ENCODE data around the gene NRBP1.
"Not testable (repeated sequence)": the region's sequence is repeated elsewhere in the genome, so short reads cannot be mapped to it uniquely, and the experiment has no call there.

NRBP1 gene

DNA sequence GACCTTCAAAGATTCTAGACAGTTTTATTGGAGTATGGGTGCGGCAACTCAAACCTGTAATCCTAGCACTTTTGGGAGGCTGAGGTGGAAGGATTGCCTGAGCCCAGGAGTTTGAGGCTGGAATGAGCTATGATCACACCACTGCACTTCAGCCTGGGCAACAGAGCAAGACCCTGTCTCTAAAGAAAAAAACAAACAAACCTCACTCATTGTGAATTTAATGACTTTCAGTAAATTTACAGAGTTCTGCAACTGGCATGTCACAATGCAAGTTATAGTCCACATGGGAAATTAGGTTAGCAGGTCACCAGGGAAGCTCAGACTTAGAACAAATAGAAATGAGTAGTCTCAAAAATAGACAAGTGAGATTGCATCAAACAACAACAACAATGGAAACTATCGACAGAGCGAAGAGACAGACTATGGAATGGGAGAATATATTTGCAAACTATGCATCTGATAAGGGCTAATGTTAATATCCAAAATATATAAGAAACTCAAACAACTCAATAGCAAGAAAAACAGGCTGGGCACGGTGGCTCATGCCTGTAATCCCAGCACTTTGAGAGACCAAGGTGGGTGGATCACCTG is 6.7 kb upstream of the NRBP1 start:
- no peak for DNase-seq (ENCODE audit: low spot score)

DNA sequence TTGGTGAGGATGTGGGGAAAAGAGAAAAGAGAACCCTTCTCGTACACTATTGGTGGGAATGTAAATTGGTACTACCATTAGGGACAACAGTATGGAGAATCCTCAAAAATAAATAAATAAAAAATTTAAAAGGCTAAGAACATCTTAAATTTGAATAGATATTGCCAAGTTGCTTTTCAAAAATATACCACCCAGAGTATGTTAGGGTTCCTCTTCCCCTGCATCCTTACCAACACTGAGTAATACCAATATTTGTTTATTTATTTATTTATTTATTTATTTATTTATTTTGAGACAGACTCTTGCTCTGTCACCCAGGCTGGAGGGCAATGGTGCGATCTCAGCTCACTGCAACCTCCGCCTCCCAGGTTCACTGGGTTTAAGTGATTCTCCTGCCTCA is 5.5 kb upstream of the NRBP1 start:
- no peak for DNase-seq (ENCODE audit: low spot score)

DNA sequence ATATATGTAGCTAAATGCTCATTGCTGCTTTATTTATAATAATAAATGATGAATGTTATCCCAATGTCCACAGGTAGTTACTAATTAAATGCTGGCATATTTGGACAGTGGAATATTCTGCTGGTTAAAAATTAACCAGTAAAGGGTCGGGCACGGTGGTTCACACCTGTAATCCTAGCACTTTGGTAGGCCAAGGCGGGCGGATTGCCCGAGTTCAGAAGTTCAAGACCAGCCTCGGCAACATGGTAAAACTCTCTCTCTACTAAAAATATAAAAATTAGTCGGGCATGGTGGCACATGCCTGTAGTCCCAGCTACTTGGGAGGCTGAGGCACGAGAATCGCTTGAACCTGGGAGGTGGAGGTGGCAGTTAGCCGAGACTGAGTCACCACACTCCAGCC is 3.4 kb upstream of the NRBP1 start:
- DNase-seq (ENCODE audit: low spot score) = not testable (repeated sequence)

DNA sequence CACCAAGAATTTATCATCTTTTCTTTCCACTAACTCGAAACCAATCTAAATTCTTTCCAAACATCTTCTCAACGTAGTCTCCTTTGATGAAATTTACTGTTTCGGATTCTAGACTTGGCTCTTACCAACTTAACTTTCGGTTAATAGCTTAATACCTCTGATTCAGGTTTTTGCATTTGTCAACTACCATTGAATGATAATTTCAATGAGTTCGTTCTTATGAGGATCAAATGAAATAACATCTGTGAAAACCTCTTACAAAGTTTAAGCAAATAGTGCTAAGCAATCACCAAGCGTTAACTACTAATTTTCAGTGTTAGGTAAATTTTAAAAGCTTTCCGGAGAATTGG is 593 bp upstream of the NRBP1 start:
- no peak for DNase-seq (ENCODE audit: low spot score)

DNA sequence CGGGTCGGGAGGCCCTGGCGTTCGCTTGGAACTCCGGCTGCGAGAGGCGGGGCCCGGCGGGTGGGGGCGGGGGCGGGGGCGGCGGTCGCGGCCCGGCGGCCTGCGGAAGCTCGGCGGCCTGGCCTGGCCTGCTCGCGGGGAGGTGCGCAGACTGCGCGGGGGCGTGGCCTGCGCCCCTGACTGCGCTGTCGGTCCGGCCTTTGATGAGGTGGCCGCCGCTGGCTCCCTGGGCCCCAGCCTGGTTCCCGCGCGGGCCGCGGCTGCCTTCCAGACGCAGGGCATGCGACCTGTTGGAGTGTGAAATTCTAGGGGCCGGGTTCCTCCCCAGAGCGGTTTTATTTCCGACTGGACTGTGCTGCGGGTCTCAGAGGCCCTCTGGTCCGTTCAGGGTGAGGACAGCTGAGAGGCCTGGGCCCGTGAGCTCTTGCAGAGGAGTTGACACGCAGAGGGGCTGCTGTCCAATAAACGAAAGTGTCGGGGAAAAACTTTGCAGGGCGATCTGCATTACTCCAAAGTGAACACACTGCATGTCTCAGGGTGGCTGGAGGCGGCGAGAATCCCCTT is 629 bp downstream of the NRBP1 start:
- DNase-seq (ENCODE audit: low spot score) = peak; percentile 97

DNA sequence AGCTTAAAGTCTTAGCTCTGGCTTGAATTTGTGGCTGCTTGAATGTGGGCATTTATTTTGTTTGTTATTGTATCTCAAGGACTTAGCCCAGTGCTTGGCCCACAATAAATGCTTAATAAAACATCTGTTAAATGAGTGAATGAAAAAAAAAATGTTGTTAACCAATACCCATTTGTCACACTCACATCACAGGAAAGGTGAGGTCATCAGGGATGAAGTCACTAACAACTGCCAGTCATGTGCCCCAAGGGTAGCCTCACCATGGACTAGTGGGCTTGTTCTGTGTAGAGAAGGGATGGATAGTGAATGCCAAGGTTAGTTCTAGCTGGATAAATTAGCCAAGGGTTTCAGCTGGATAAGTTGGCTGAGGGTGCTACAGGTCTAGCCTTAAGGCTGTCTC is 3.0 kb downstream of the NRBP1 start:
- peak; percentile 37 for DNase-seq (ENCODE audit: low spot score)

DNA sequence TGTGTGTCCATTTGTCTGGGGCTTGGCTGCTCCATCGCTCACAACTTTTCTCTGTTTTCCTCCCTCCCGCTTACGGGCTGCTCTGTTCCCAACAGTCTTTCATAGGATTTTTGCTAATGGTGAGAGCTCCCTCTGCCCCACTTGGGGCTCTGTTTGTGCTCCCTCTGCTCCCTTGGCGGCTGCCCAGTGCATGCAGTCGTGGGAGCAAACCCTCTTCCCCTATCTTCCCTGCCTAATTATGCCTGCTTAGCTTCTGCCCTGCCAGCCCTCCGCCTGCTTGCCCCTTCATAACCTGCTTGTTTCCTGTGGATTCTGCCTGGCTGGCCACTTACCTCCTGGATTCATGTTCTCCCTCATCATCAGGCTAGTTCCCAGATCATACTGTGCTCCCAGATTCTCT is 7.2 kb downstream of the NRBP1 start:
- DNase-seq (ENCODE audit: low spot score) = no peak

DNA sequence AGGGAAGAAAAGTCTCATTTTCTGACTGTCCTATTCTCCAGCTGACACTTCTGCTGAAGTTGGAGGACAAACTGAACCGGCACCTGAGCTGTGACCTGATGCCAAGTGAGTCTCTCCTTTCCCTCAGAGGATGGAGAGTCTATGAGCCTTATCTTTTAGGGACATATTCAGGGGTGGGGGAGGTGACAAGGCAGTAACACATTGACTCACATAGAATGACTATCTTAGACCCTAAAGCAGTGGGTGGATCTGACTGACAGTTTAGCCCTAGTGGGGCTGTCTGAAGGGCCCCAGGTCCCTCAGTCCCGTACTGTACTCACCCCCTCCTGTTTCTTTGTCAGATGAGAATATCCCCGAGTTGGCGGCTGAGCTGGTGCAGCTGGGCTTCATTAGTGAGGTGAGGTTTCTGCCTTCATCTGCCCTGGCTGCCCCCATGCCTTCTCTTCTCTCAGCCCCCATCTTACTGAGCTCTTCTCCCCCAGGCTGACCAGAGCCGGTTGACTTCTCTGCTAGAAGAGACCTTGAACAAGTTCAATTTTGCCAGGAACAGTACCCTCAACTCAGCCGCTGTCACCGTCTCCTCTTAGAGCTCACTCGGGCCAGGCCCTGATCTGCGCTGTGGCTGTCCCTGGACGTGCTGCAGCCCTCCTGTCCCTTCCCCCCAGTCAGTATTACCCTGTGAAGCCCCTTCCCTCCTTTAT is 12.9 kb downstream of the NRBP1 start:
- DNase-seq (ENCODE audit: low spot score) = no peak

DNA sequence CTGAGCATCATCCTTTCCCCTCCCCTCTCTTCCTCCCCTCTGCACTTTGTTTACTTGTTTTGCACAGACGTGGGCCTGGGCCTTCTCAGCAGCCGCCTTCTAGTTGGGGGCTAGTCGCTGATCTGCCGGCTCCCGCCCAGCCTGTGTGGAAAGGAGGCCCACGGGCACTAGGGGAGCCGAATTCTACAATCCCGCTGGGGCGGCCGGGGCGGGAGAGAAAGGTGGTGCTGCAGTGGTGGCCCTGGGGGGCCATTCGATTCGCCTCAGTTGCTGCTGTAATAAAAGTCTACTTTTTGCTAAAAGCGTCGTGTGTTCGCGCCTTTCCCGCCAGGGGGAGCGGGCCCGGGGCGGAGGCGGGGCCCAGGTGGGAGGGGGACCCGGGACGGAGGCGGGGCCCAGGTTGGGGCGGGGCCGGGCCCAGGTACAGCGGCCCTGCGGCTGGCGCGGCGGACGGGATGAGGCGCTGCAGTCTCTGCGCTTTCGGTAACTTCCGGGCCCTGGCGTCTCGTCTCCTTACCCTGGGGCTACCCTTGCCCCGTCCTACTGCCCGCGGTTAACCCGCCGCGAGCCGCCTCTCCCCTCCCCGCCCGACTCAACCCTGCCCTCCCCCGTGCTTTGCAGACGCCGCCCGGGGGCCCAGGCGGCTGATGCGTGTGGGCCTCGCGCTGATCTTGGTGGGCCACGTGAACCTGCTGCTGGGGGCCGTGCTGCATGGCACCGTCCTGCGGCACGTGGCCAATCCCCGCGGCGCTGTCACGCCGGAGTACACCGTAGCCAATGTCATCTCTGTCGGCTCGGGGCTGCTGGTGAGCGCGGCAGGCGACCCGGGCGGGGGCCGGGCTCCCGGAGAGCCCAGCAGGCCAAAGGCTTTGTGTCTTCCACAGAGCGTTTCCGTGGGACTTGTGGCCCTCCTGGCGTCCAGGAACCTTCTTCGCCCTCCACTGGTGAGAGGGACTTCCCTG is 13.8 kb downstream of the NRBP1 start, which contains the start of gene KRTCAP3:
KRTCAP3 (plus strand) TSS at position 424 of the 962 bp plus-strand sequence; CDS start at position 456, 32 bp downstream.
- no peak for DNase-seq (ENCODE audit: low spot score)

DNA sequence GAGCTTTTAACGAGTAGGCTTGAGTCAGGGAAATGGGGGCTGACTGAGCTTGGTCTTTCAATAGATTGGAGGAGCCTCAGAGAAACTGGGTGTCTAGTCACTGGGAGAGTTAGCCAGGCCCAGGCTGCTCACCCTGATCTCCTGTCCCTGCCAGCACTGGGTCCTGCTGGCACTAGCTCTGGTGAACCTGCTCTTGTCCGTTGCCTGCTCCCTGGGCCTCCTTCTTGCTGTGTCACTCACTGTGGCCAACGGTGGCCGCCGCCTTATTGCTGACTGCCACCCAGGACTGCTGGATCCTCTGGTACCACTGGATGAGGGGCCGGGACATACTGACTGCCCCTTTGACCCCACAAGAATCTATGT is 14.5 kb downstream of the NRBP1 start:
- peak; percentile 31 for DNase-seq (ENCODE audit: low spot score)

DNA sequence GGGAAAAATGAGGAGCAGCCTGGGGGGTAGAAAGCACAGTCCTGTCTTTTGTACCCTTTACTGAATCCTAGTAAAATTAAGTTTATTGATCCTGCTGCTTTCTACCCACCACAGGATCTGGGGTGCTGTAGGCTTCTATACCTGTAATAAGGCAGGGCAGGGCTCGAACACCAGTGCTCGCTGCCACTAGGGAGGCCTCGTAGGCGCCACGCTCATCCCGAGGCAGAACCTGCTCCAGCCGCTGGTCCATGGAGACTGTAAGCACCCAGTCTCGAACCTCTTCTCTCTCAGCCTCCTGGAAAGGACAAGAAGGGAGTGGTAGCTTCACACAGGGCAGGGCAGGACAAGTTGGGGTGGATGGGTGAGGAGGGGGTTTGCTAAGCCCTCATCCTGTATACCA is 16.7 kb downstream of the NRBP1 start:
- DNase-seq (ENCODE audit: low spot score) = no peak

DNA sequence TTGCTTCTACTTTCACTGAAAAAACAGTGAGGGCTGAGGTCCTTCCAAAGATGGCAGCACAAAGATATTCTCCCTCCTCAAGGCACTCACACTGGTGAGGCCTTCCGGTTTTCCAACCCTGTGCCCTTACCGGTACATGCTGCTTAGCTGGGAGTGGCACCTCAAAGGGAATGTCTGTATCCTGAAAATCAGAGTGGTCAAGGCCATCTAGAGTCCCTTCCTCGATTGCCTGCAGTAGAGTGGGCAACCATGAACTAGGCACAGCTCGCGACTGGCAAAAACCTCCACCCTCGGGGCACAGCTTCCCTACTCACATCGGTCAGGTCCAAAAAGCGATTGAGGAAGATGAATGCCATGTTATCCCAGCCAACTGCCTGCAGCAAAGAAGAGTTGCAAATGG is 17.2 kb downstream of the NRBP1 start:
- DNase-seq (ENCODE audit: low spot score) = no peak

DNA sequence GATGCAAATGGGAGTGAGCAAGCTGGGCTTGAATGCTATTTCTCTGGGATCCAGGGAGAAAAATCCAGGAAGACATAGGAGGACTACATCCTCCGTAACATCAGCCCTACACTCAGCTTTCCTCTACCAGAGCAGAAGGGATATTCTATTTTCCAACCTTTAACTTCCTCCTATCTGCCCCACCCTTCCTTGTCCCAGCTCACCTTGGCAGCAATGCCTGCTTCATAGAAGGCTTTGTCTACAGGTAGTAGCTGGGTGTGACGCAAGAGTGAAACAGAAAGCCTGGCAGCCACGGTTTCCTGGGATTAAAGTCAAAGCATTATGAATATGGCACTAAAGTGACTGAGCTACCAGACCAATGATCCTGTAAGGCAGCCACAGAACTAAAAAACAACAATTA is 17.6 kb downstream of the NRBP1 start:
- no peak for DNase-seq (ENCODE audit: low spot score)

DNA sequence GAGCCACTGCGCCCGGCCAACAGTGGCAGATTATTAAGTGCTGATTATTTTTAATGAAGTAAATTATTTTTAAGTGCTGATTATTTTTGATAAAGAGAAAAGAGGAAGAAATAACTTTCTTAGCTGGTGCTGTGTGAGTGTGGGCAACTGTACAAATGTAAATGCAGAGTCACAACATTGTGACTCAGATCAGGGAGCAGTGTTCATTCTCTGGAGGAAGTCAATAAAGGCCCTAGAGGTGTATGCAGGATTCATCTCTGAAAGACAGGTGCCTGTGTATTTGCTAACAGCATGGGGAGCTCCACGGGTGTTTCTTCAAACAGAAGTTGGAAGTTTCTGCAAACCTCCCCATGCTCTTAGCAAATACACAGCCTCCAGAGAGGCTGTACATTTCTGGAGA is 19.9 kb downstream of the NRBP1 start:
- DNase-seq (ENCODE audit: low spot score) = no peak

DNA sequence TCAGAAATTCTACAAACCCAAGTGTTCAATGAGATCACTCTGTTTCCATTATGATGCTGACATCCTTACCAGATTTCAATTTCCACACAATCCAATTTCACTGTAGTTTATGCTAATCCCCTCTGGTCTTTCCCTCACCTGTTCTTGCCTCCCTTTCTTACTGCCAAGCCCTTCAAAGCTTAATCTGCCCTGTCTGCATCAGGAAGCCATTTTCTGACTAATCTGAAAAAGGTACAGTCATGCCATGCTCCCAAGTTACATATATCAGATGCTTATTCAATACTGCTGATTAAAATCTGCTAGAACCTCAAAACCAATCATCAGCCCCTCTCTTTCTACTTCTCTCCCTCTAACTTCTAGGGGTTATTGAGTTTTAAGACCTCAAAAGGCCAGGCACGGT is 22.7 kb downstream of the NRBP1 start:
- no peak for DNase-seq (ENCODE audit: low spot score)

DNA sequence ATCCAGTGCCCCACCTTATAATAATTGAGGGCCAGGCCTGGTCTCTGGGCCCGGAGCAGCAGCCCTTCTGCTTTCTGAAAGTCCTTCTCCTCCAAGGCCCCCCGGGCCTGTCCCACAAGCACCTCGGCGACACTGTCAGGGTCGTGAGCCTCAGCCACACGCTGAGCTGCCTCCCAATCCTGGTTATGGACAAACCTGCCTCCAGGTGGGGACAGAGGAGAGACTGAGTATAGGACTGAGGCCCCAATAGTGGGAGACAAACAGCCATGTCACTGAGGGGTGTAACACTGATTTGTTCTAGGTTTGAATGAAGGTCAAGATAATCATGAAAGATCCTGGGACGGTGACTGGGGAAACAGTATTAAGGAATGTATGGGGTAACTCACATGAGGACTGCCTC is 25.5 kb downstream of the NRBP1 start:
- no peak for DNase-seq (ENCODE audit: low spot score)

DNA sequence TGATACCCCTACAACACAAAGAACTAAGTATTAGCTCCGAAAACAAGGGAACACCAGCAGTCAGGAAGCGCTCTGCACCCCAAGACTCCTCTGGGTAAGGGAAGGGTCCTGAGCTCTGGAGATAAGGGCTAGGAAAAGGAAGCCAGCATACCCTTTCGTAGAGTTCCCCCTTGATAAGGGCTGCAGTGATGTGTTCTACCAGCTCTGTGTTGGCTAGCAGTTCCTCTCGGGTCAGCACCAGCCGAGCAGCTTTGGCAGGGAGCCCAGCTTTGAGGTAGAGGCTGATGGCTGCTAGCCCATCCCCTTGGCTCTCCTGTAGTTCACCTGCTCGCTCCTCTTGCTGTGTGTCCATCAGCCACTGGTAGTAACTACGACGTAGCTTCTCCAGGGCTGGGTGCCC is 32.7 kb downstream of the NRBP1 start:
- no peak for DNase-seq (ENCODE audit: low spot score)

DNA sequence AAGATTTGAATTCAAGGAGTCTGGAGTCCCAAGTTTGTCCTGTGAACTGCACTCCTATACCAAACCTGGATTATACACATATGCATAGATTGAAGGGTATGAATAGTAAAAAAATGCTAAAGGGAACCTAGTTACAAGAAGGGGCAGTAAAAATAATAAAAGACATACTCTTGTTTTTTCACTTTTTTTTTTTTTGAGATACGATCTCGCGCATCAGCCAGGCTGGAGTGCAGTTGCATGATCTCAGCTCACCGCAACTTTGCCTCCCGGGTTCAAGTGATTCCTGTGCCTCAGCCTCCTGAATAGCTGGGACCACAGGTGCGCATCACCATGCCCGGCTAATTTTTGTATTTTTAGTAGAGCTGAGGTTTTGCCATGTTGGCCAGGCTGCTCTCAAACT is 36.0 kb downstream of the NRBP1 start:
- no peak for DNase-seq (ENCODE audit: low spot score)

DNA sequence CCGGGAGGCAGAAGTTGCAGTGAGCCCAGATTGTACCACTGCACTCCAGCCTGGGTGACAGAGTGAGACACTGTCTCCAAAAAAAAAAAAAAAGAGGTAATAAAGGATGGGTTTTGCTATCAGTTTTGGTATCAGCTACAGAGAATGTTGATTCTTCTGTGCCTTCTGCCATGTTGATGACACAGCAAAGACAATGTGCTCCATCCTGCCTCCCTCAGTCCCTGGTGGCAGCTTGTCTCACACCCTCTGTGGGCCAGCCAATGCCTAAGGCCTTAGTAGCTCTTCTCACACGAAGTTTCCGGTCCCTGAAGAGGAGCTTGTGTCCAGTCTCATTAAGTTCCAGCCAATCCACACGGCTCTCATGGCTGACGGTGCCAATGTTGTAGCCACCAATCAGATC is 43.5 kb downstream of the NRBP1 start:
- DNase-seq (ENCODE audit: low spot score) = no peak

DNA sequence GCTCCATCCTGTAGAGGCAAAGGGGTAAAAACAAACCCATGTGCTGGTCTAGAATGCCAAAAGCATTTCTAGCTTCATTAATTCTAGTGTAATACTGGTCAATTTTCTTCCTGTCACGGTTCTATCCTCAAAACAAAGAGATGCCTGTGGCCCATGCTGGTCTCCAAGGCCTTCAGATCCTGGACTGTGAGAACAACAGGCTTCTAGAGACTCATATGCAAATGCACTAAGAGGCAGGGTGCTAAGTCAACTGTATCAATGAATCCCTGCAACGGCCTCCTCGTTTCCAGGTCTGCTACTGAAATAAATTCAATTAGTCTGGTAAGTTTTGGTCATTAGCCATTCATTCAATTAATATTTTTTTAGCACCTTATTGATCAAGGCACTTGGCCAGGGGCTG is 57.1 kb downstream of the NRBP1 start:
- DNase-seq (ENCODE audit: low spot score) = no peak

DNA sequence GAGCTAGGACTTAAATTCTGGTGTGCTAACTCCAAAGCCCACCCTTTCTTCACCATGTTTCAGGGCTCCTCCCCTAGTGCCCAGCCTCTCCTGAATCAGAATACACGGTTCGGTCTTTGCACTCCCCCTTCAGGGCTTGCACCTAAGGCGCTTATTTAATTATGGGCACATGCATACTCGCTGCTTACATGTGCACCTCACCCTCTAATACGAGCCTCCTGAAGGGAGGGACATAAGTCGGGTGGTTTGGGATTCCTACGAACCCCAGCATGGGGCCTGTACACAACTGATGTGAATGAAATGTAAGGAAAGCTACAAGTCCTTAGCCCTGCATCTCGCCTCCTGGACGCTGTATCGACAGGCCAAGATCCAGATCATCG is 60.7 kb downstream of the NRBP1 start:
- DNase-seq (ENCODE audit: low spot score) = peak; percentile 20

DNA sequence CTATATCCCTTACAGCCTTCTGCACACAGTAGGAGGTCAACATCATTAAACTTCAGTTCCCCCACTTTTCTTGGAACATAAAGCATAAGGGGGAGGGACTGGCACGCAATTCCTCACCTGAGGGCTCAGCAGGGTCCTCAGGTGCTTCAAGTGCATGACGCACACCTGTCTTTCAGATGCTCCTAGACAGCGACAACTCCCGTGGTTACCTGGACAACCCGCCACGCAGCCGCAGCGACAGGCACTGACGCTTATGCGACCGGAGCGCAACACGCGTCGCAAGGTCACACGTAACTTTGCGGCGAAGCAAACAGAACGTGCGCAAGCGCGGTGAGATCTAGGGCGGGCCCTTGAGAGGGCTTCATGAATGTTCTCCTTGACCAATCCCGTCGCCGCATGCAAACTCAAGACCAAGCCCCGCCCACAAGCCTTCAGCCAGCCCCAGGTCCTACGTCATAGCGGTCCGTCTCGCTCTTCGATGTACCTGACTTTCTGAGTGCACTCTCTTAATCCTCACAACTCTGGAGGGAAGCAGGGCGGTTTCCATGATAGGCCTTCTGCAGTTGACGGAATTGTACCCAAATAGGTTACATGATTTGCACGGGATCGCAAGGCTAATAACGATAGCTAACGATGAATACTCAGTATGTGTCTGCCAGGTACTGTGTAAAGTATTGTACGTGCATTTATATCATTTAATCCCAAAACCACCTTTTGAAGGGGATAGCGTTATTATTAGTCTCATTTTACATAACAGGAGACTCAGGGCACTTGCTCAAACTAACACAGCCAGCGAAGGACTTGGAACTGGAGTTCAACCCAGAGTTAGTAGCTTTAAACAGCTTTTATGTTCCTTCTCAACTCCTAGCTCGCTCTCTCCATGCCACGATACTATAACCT is 61.3 kb downstream of the NRBP1 start, which contains the start of gene IFT172:
IFT172 (minus strand) TSS at position 246 of the 900 bp plus-strand sequence; CDS start at position 156, 90 bp downstream.
- peak; percentile 99 for DNase-seq (ENCODE audit: low spot score)
